Stimulated activated CD4-positive, alpha-beta T cell treated with anti-CD3 and anti-CD28 coated beads, Interleukin-15, amount 100 ng/mL, for 48 hours (primary cell): ENCODE measurements around the gene RNF14.

Experiments used
- DNase-seq, 2 donors: peaks; one replicate each; pipeline ENCODE4 v3.0.0-alpha.2; 2020; ENCODE audit warnings: low read depth in 2 of 2

Gene RNF14

DNA sequence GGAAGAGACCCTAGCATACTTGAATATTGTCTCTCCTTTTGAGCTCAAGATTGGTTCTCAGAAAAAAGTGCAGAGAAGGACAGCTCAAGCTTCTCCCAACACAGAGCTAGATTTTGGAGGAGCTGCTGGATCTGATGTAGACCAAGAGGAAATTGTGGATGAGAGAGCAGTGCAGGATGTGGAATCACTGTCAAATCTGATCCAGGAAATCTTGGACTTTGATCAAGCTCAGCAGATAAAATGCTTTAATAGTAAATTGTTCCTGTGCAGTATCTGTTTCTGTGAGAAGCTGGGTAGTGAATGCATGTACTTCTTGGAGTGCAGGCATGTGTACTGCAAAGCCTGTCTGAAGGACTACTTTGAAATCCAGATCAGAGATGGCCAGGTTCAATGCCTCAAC is 9.5 kb downstream of the RNF14 start:
- DNase-seq, result no peak

DNA sequence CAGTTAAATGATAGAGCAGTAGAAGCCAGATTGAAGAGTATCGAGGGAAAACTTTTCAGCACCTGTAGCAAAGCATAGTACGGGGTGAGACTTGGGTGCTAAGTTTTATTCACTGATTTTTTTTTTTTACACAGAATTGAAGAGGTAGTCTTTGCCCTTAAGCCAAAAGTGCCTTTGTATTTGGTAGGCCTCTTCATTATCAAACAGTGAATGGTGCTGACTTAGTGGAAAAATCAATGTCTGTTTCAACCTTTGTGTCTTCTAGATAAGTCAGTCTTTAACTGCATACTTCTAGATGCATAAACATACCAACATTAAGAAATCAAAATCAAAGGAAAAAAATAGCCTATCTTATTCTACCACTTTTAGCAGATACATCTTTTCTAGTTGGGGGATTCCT is 13.7 kb downstream of the RNF14 start:
- no peak for DNase-seq

DNA sequence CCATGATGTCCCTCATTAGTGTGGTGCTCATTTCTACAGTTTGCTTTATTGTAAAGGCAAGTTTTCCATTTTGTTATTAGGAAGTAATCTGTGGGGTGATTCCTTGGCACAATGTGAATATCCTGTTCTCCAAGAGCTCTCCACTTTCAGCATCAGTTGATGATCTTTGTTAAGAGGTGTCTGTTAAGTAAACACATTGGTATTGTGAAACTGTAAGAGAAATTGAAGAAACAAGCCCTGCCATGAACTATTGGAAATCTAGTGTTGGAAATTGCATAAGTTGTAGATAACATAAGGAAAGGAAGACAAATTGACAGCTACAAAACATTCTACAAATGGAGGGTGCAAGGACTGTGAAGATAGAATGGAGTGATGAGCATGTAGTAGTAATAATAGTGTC is 17.2 kb downstream of the RNF14 start:
- DNase-seq, result no peak

DNA sequence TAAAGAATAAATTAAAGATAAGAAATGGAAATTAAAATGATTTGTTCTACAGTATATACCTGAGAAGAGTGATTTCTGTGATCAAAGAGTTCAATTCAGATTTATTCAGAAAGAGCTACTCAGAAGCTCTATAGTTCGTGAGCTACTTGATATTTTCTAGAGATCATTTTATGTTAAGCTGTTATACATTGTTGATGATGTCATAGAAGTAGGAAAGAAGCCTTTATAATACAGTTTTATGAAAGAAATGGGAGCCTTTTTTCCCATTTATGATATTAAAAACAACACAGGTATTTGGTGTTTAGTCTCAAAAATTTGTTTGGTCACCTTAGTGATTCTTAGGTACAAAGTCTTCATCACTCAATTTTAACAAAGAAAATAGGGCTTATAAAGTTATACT is 20.8 kb downstream of the RNF14 start:
- DNase-seq, result no peak

DNA sequence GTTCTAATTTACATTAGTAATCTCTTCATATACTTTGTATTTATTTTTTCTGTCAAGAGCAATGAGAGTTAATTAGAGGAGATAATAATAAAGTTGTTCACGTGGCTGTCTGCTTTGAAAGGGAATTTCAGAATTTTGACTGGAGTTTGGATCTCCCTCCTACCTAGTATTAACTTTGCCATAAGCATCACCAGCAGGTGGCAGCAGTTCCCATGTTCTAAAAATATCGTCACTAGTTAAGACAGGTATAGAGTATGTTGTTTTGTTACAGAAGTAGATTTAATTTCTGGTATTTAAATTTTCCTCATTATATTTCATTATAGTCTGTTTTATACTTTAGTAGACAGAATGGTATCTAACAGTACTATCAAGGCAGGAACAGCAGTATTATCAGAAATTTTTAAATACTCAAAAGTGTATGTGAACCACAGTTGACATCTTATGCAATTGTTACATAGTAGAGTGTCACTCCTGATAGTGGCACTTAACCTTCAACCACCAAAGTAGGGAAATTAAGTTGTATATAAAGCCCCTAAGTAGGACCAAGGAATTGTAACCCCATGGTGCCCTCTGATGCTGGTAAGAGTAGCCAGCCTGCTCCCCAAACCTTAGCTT is 23.6 kb downstream of the RNF14 start:
- DNase-seq, result peak in 1 of 2 donors; percentile 67

DNA sequence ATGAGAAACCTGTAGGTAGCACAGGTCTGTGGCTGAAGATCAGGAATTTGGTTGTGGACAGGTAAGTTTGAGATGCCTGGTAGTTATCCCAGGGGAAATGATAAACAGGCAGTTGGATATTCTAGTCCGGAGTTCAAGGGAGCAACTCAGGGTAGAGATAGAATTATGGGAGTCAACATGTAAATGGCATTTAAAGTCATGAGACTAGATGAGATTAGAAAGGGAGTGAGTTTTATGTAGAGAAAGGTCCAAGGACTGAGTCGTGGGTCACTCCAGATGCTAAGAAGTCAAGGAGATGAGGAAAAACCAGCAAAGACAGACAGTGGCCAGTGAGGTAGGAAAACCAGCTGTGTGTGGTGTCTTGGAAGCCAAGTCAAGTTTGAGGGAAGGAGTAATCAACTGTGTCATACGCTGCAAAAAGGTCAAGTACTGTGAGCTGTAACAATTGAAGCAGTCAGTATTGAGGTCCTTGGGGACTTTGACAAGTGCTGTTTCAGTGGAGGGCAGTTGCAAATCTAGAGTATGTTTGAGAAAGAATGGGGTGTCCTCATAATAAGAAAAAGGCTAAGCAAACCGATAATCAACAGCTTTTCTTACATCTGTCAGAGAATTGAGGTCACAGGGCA is 25.7 kb downstream of the RNF14 start:
- no peak for DNase-seq

DNA sequence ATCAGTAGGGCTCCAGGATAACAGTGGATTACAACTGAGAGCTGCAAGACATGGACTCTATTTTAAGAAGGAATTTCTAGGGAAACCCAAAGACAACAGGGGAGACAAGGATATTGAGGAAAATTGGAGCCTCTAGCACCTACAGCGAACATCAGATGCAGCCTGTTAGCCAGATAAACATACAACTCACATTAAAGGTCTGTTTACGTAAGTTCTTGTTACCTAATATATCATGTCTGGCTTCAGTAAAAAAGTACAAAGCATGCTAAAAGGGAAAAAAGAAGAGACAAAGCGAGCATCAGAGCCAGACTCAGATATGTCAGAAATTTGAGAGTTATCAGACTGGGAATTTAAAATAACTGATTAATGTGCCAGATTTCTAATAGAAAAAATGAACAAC is 26.8 kb downstream of the RNF14 start:
- no peak for DNase-seq

DNA sequence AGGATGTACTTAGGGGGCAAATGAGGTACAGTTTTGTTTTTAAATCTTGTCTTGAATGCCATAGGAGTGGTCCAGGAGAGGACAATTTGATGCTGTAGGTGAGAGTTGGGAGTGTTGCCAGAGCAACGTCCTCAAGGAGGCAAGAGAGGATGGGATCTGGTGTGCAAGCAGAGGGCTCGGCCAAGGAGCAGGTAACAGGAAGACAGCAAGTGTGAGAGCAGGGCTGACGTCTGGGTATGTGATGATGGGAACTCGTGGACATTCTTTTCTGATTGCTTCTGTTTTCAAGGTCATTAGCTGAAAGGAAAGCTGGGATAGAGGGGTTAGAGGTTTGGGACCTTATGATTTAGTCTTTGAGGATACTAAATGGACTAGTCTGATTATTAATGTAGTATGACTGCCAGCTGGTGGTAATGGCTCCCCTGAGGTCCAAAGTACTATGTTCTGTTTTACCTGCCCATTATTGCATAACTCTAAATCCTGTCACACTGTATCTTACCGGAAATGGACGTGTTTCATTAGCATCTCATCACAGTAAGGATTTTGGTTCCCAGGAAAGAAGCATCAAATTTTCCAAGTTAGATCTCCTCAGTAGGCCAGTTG is 28.6 kb downstream of the RNF14 start:
- no peak for DNase-seq

DNA sequence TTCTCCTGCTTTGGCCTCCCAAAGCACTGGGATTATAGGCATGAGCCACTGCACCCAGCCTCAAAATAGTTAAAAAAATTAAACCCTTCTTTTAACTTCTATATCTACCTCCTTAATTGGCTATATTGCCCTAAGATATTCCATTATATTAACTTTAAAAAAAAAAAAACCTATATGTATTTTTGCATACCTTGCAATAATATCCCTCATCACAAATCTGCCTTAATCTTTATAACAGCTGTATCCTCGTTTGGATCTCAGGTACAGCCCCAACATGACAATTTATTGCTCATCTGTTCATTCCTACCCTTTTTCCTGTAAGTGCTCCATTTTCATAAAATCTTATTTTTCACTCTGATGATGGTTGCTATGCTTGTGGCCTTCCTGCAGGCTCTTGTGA is 31.3 kb downstream of the RNF14 start:
- no peak for DNase-seq

DNA sequence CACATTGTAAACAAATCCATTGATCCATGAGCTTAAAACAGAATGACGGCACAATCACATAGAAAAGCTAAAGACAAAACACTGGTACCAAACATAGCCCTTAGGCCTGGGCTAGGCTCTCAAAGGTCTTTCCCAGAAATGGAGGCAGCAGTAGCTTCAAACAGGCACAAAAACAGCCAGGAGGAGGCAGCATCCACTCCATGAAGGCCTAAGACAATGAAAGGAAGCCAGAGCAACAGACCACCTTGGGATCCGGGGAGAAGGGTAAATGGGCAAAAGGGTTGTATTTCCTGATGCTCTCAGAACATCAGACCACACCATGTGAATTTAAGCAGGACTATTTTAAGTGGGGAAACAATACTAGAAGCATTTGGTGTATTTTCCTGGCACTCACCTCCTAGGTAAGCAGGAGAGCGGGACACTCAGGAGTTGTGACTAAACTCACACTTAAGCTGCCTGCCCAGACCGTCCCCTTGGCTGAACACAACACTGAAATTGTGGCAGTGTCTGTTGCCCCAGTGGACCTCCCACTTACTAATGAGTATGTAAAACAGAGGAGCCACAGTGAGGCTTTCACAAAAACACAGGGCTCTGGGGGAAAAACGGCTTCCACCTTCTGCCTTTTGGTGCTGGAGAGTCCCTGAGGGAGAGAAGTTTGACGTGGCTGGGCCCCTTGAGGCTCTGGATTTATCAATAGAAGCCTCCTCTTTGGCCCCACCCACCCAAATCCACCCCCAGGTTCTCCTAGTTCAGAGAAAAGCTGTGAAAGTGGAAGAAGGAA is 32.0 kb downstream of the RNF14 start:
- no peak for DNase-seq

DNA sequence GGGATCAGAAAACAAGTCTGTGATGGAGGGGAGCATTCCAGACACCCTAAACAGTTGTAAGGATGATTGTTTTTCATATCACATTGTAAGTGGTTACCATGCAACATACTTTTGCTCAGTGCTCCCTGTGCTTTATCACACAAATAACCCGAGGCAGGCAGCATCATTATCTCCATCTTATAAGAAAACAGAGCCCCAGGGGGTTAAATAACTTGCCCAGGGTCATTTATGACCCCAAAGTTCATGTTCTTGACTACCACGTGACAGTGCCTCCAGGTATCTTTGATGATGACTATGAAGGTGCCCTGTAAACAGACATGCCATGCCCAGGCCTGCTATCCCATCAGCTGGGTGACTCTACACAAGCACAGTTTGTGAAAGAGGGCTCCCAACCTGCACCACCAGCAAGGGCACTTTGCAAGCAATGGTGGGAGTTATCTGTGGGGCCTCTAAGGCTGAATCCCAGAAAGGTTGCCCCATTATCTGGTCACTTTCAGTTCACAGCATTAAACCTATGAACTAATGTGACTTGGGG is 34.4 kb downstream of the RNF14 start:
- no peak for DNase-seq

DNA sequence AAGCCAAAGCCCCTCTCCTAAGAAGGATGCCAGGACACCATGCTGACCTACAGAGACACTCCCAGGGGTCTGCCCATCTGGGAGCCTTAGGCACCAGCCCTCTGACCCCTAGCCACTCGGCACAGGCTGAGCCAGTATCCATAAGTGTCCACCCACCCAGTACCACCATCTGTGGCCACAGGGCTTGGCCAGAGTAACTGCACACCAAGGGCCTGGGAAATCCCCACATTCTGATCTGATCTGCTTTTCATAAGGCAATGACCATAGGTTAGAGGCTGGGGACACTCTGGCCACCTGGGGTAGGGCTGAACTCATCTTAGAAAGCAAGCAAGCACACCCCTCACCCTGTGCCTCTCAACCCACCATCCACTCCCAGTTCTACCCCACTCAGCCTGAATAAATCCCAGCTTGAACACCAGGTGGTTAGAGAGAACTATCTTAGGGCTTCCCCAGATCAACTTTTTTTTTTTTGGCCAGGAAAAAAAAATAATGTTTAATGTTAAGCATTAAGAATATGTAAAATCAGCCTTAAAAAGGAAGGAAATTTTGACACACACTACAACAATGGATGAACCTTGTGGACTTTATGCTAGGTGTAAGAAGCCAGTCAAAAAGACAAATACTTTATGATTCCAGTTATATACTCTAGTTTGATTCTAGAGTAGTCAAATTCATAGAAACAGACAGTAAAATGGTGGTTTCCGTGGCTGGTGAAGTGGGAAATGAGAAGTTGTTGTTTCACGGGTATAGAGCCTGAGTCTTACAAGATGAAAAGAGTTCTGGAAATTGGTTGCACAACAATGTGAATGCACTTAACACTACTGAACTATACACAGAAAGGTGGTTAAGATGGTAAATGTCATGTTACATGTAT is 37.7 kb downstream of the RNF14 start:
- DNase-seq, result no peak

DNA sequence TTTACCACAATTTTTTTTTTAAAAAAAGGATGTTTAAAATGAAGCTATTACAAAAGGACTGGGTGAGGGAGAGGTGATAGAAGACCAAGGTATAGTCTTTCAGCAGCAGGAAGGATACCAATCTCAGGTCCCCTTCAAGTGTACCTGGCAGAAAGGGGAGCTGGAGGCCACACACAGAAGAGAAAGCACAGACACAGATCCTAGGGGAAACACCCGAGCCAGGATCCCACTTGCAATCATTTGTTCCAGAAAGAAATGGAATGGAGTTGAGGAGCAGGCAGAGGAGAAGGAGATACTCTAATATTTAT is 38.3 kb downstream of the RNF14 start:
- no peak for DNase-seq

DNA sequence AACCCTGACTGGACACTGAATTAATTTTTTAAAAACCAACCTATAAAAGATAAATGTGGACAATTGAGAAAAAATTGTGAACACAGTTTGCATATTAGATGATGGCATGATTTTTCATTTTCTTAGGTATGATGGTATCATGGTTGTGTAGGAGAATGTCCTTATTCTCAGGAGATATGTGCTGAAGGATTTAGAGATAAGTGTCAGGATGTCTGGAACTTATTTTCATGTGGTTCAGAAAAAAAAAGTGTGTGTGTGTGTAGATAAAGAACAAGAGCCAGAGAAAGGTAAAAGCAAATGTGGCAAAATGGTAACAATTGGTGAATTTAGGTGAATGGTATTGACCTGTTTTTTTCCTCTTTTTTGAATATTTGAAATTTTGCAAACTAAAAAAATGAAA is 39.9 kb downstream of the RNF14 start:
- no peak for DNase-seq

DNA sequence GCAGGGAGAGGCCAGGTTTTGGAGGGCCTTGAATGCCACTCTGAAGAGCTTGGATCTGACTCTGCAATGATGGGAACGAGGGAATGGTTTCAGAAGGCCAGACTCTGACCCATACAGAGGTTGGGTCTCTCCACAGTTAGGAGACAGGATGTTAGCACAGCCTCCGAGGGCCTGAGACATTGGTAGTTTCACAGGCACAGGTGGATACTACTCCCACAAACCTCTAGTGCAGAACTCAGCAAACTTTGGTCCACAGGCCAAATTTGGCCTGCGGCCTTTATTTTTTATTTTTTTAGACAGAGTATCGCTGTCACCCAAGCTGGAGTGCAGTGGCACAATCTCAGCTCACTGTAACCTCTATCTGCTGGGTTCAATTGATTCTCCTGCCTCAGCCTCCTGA is 41.0 kb downstream of the RNF14 start:
- no peak for DNase-seq

DNA sequence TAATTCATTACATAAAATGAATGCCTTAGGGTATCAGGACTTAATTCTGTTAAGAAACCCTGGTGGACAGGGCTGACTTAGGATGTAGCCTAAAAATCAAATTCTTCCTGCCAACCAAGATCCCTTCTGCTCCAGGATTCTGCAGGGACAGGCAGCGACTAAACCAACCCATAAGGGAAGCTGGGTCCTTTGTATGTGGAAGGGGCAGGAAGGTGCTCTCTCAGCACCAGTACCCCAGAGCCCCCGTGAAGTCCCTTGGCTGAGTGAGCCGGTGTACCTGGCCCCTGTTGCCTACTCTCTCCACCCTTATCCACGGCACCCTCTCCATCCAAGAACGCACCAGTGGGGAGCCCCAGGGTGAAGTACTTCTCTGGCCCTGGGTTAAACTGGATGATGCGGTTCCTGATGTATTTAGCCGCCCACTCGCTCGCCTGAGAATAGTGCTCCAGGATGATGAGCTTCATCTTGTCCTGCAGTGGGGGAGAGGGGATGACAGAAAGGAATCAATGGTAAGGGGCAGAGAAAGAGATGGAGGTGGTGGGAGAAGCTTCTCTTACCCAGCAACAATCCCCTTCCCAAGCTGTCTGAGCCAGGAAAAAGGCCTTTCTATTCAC is 42.8 kb downstream of the RNF14 start:
- no peak for DNase-seq

DNA sequence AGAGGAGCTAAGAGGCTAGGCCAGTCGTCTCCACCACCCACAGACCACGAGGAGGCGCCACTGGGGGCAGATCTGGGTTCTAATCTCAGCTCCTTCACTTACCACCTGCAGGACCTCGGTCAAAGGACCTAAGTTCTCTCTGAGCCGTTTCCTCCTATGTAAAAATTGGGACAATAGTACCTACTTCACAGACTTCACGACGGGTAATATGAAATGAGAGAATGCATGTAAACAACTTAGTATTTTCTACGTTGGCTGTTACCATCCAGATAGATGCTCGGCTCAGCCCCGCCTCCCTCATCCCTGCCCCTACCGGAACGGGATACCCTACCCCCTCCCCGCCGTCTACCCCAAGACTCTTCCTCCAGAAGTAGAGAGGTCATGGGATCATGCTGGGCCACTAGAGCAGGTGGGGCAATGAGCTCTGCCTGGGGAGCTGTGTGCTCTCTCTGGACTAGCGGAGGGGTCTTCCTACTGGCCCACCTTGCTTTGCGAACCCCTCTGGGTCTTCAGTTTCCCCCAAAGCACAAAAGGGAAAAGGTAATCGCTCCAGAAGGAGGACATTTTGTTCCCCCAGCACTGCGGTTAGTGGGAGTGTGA is 43.4 kb downstream of the RNF14 start:
- DNase-seq, result peak in 1 of 2 donors; percentile 67

DNA sequence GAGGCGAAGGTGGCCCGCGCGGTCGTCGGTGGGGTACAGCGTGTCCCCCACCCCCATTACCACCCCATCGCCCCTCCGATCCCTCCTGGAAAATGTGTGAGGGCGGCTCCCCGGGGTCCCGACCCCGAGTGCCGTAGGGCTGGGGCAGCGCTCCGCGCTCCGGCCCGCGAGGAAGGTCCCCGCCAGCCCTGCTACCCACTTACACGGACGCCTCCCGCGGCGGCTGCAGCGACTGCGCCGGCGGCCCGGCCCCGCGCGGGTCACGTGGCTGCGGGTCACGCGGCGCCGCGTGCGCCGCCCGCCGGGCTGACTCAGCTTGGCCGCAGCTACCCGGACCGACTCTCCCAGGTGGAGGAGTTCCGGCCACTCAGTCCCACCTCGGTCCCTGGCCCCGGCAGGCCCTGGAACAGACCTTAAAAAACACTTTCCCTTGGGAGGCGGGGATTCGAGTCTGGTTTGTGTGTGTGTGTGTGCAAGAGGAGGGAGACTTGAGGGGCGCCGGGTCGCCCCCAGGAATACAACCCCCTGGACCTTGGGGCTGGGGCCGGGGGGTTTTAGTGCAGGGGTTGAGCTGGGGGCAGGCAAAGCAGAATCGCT is 44.0 kb downstream of the RNF14 start, which contains the start of gene GNPDA1:
TSS of gene GNPDA1 (minus strand) at position 236 of the 597 bp plus-strand sequence. CDS start 992 bp downstream, outside the sequence.
- peak in 1 of 2 donors; percentile 62 for DNase-seq

DNA sequence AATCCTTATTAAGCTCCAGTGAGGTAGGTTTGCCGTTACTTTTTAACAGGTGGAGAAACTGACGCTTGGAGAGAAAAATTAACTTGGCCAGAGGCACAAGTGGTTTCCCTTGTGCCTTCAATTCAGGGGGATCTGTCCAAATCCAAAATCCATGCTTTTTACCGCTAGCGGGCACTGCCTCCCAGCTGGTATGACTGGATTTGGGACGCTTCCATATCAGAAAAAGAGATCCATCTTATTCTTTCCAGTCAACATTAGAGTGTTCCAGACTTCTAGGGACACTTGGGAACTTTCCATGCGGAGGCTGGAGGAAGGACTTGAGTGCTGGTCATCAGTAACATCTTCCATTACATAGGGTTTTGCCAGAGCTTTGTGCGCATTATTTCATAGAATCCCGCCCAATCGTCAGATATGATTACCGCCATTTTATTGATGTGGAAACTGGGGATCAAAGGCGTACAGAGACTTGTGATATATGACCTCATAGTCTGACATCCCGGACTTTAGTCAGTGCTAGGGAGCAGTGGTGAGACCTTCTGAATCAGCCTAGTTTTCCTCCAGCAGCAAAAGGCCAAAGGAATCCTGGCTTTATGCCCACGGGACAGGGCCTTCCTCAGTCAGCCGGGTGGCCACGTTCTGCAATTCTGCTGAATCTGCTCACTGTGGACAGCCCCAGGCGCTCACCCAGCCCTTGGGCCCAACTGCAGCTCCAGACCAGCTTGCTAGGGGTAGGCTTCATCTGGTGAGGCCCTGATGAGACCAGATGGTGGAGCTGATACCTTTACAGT is 45.0 kb downstream of the RNF14 start:
- DNase-seq, result no peak
